NCI-H2107 treated with DMSO at 0.1 percent for 48 hours (cell line): ENCODE data around the gene LMNA.
"Not testable (repeated sequence)": the region's sequence is repeated elsewhere in the genome, so short reads cannot be mapped to it uniquely, and the experiment has no call there.

Experiments
- DNase-seq: peaks from one replicate; lab custom pipeline; 2025; ENCODE audit not compliant: unreplicated experiment; lab: John Stamatoyannopoulos, UW

The LMNA gene

GRCh38 chr1:156160000-156160742 is 45.7 kb downstream of the LMNA start:
- no peak for DNase-seq

GRCh38 chr1:156160743-156161171 is 46.2 kb downstream of the LMNA start:
- DNase-seq, result peak; percentile 29

GRCh38 chr1:156162430-156163037 is 48.0 kb downstream of the LMNA start:
- DNase-seq, result no peak

GRCh38 chr1:156163712-156164111 is 49.2 kb downstream of the LMNA start:
- DNase-seq, result no peak

- no peak for DNase-seq
Observed at GRCh38 chr1:156164125-156164831, 49.8 kb downstream of the LMNA start.

- DNase-seq, result no peak
Observed at GRCh38 chr1:156165083-156165482, 50.6 kb downstream of the LMNA start.

GRCh38 chr1:156167536-156167935 is 53.0 kb downstream of the LMNA start:
- DNase-seq, result no peak

- no peak for DNase-seq
Observed at GRCh38 chr1:156172696-156173470, 58.4 kb downstream of the LMNA start.

- DNase-seq, result no peak
Observed at GRCh38 chr1:156176610-156177210, 62.2 kb downstream of the LMNA start.

GRCh38 chr1:156177919-156178654 is 63.6 kb downstream of the LMNA start:
- DNase-seq, result no peak

GRCh38 chr1:156180471-156180870 is 66.0 kb downstream of the LMNA start:
- DNase-seq, result no peak

- DNase-seq, result not testable (repeated sequence)
Observed at GRCh38 chr1:156181391-156181924, 66.9 kb downstream of the LMNA start.

- not testable (repeated sequence) for DNase-seq
Observed at GRCh38 chr1:156182010-156182779, 67.7 kb downstream of the LMNA start.

- not testable (repeated sequence) for DNase-seq
Observed at GRCh38 chr1:156186347-156187177, 72.1 kb downstream of the LMNA start.
